HepG2 (cell line): ENCODE measurements around the gene DNAJC4. TPM values are rescaled to one million over a fixed set of nuclear protein-coding genes. Genes with fewer than 3 reads are reported as not detected.

Source experiments
- ATRX ChIP-seq: sonication (generic); formaldehyde crosslinking; IDR thresholded peaks from 2 replicates; pipeline ENCODE4 v1.4.0; 2020; ENCODE audit warnings: missing genetic modification reagents, borderline replicate concordance
- BCL6 ChIP-seq: IDR thresholded peaks from 2 replicates; pipeline ENCODE4 v1.6.1; 2016; ENCODE audit warnings: missing genetic modification reagents, missing compliant biosample characterization
- CHD2 ChIP-seq: IDR thresholded peaks from 2 replicates; pipeline ENCODE4 v1.6.1; 2011; ENCODE audit warnings: low read depth, low read length, improper control_type of control experiment
- DDIT3 ChIP-seq: sonication (generic); formaldehyde crosslinking; IDR thresholded peaks from 2 replicates; pipeline ENCODE4 v1.4.0; 2020; ENCODE audit warnings: mild to moderate bottlenecking, missing genetic modification reagents
- GMEB2 ChIP-seq: IDR thresholded peaks from 2 replicates; pipeline ENCODE4 v1.6.1; 2016; ENCODE audit warnings: missing biosample characterization, missing genetic modification reagents, low read depth
- KIAA2018 ChIP-seq: sonication (generic); formaldehyde crosslinking; IDR thresholded peaks from 2 replicates; pipeline ENCODE4 v1.5.0; 2020; ENCODE audit warnings: mild to moderate bottlenecking, missing genetic modification reagents, borderline replicate concordance
- MAZ ChIP-seq, 2 experiments: sonication (generic) in 1 of 2; formaldehyde crosslinking in 1 of 2; IDR thresholded peaks; 2 replicates each; pipeline versions ENCODE4 v1.5.0 to v1.6.1; 2012 to 2020; ENCODE audit warnings: low read depth in 2 of 2, mild to moderate bottlenecking in 2 of 2, borderline replicate concordance in 1 of 2, improper control_type of control experiment in 1 of 2, low read length in 1 of 2, missing genetic modification reagents in 1 of 2, moderate library complexity in 1 of 2
- SATB2 ChIP-seq: sonication (generic); formaldehyde crosslinking; IDR thresholded peaks from 2 replicates; pipeline ENCODE4 v1.5.0; 2020; ENCODE audit warnings: missing genetic modification reagents
- ZHX2 ChIP-seq, 2 experiments: sonication (generic) in 1 of 2; formaldehyde crosslinking in 1 of 2; IDR thresholded peaks; 2 replicates each; pipeline versions ENCODE4 v1.6.1 to v1.9.0; 2014 to 2022; ENCODE audit warnings: antibody characterized with exemption in 1 of 2, borderline replicate concordance in 1 of 2, inconsistent platforms in 1 of 2, low read depth in 1 of 2, missing genetic modification reagents in 1 of 2
- ZNF441 ChIP-seq: sonication (generic); formaldehyde crosslinking; IDR thresholded peaks from 2 replicates; pipeline ENCODE4 v1.7.0; 2021; ENCODE audit warnings: missing genetic modification reagents, borderline replicate concordance
- ZNF784 ChIP-seq: sonication (generic); formaldehyde crosslinking; IDR thresholded peaks from 2 replicates; pipeline ENCODE4 v1.5.1; 2020; ENCODE audit warnings: missing genetic modification reagents, mild to moderate bottlenecking, borderline replicate concordance
- polyA plus RNA-seq, 8 experiments: library from polyadenylated mRNA; depleted of rRNA in 3 of 8; stranded (reverse) in 7 of 8; unstranded in 1 of 8; fragments of >200 nt; fragmentation: Illumina TruSeq in 4 of 8; extraction: Trizol in 4 of 8; gene quantifications; 2 replicates each; pipeline versions ENCODE4 v1.2.1 to v1.2.3, GENCODE V29; 2011 to 2016; ENCODE audit warnings: low read depth in 4 of 8, missing spikeins in 1 of 8, mixed read lengths in 1 of 8; ENCODE audit not compliant: insufficient read depth in 1 of 8
- total RNA-seq, 5 experiments: library from RNA; depleted of rRNA; stranded (reverse); fragments of >200 nt; fragmentation: Illumina TruSeq; extraction: Trizol; gene quantifications; 2 replicates each; pipeline ENCODE4 v1.2.3, GENCODE V29; 2016; ENCODE audit warnings: low read depth in 1 of 5

DNAJC4 gene
- total and polyA plus RNA-seq, 2 of the 13 experiments (the other 11 are each of a cell fraction or from before 2014, with no cell fraction given) = 10.3 to 60.8 TPM

- TF ChIP-seq KIAA2018 (CRISPR knock-in tag) (no peak), GMEB2 (CRISPR knock-in tag) (no peak), CHD2 (no peak), ZNF784 (CRISPR knock-in tag) (no peak), DDIT3 (CRISPR knock-in tag) (no peak), SATB2 (CRISPR knock-in tag) (no peak), ZNF441 (no peak), MAZ (IDR thresholded peaks at IDR 0.05; ENCODE audit: borderline replicate concordance, low read depth, low read length) (no peak; the same call in 1 of the 2 replicates), MAZ (CRISPR knock-in tag; IDR thresholded peaks at IDR 0.05; ENCODE audit: low read depth) (no peak), ATRX (CRISPR knock-in tag) (no peak), BCL6 (CRISPR knock-in tag) (peak; percentile 63), ZHX2 (IDR thresholded peaks at IDR 0.05; ENCODE audit: low read depth) (no peak), ZHX2 (CRISPR knock-in tag; IDR thresholded peaks at IDR 0.05; ENCODE audit: borderline replicate concordance) (no peak)
Measured at GRCh38 chr11:64237484-64237951, 7.2 kb downstream of the DNAJC4 start (continued).
